Kidney (tissue), 14 donors: ENCODE results near the gene USP35. TPM values are rescaled to one million over a fixed set of nuclear protein-coding genes. Genes with fewer than 3 reads are reported as not detected.

Experiments used
- DNase-seq, 5 donors: peaks; one replicate each; pipeline ENCODE4 v3.0.0-alpha.2; 2013 to 2020
- FAIRE-seq: peaks from 2 replicates; lab custom pipeline; 2012; peaks lifted over from hg19 to GRCh38; lab: Jason Lieb, UNC
- H3K27ac ChIP-seq, 2 donors: one replicate each; pipeline ENCODE4 v1.7.0; 2013; ENCODE audit warnings: low read depth in 2 of 2, low read length in 2 of 2, inconsistent platforms in 1 of 2
- H3K27me3 ChIP-seq: one replicate; pipeline ENCODE4 v1.7.1; 2013; ENCODE audit warnings: low read length, inconsistent platforms; ENCODE audit not compliant: control insufficient read depth, insufficient read depth
- H3K36me3 ChIP-seq, 3 donors: one replicate each; pipeline versions ENCODE4 v1.7.0 to v1.7.1; 2013; ENCODE audit warnings: low read length in 3 of 3, control low read depth in 1 of 3, inconsistent platforms in 1 of 3; ENCODE audit not compliant: insufficient read depth in 3 of 3, control insufficient read depth in 2 of 3
- H3K4me1 ChIP-seq, 3 donors: one replicate each; pipeline versions ENCODE4 v1.7.0 to v1.7.1; 2013; ENCODE audit warnings: low read length in 3 of 3, inconsistent platforms in 1 of 3, low read depth in 1 of 3; ENCODE audit not compliant: control insufficient read depth in 2 of 3, insufficient read depth in 2 of 3
- H3K4me3 ChIP-seq, 3 donors: one replicate each; pipeline versions ENCODE4 v1.7.0 to v1.8.1; 2013; ENCODE audit warnings: low read length in 3 of 3, control low read depth in 1 of 3, inconsistent platforms in 1 of 3
- H3K9ac ChIP-seq, 3 donors: one replicate each; pipeline versions ENCODE4 v1.7.0 to v1.7.1; 2013; ENCODE audit warnings: low read length in 3 of 3, control low read depth in 1 of 3, inconsistent platforms in 1 of 3
- H3K9me3 ChIP-seq, 3 donors: one replicate each; pipeline versions ENCODE4 v1.7.0 to v1.7.1; 2013; ENCODE audit warnings: low read length in 3 of 3, control low read depth in 1 of 3, inconsistent platforms in 1 of 3; ENCODE audit not compliant: control insufficient read depth in 2 of 3, insufficient read depth in 1 of 3
- intact Hi-C: fragments of 100-400 bp; cut with DNase I; formaldehyde crosslinking; loops from one replicate; pipeline ENCODE4 v1.11.1; 2022
- polyA plus RNA-seq: library from polyadenylated mRNA; stranded (reverse); fragments of 350-450 nt; fragmentation: Illumina TruSeq; extraction: RNeasy Lipid Tissue Mini Kit (QIAGEN cat#74804); gene quantifications from one replicate; pipeline ENCODE4 v1.2.3, GENCODE V29; 2014; ENCODE audit warnings: low read depth, low replicate concordance; ENCODE audit not compliant: insufficient read depth
- total RNA-seq: library from RNA; stranded (reverse); fragmentation: NEBNext Ultra II Directional; extraction: Animal tissue kit (Norgen Biotek cat#: 25700); gene quantifications from one replicate; pipeline ENCODE4 v1.2.1, GENCODE V29; 2021
- TF ChIP-seq, protein P1 (sequence below): IDR thresholded peaks from 3 replicates; pipeline ENCODE4 v1.5.1; 2012; ENCODE audit warnings: mild to moderate bottlenecking, moderate library complexity, borderline replicate concordance; ENCODE audit not compliant: insufficient read depth; ENCODE audit errors: extremely low read depth
- donor health status: control.
- donor health status: control.
- donor health status: control.
- donor health status: control.
- donor health status: control.
- donor health status: DM: yes; HTN: yes; CAD: no.
- donor health status: Normal renal cell carcinoma (clear cell type).

The USP35 gene
- total and polyA plus RNA-seq, 2 donors from 2014 or later = 4.0 to 7.7 TPM

DNA sequence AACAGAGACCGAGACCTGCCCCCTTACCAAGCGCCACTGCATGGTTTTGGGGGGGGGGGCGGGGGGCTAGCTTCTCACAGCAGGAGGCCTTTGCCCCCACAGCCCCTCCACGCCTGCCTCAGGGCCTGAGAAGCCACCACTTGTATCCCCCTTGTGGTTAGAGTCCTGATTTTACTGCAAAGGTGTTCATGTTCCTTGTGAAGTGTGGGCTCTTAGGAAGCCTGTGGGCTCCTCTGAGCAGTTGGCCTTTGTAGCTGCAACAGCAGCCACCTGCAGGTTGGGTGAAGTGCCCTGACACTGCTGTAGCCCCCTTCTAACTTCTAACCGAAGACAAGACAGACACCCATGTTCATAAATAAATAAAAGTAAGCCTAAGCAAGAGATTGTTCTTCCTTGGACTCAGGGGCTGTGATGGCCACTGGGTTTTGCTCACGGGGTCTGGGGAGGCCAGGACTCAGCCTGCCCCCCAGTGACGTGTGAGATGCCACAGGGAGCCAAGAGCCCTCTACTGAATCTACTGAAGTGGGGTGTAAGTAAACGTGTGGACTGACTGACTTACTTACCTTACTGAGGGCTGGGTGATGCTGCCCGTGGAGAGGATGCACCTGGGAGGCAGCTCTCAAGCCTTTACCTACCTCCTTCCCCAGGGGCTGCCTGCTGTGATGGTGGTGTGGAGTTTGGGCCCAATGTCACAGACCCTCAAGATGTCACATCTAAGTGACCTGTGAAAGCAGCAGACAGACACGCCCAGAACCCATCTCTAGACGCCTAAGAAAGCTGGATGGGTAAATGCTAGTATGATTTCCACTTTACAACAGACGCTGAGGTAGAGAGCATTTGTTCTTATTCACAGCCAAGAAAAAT is 25.8 kb downstream of the USP35 start:
- DNase-seq (no peak), FAIRE-seq (no peak)
- Histone ChIP-seq H3K27ac (no peak overlapping the region), H3K9ac (no peak overlapping the region), H3K36me3 (peaks cover 0 to 11% (median 9%) of the 10 kb centered on the region in 3 donors), H3K4me1 (no peaks in the 10 kb centered on the region), H3K9me3 (no peaks in the 10 kb centered on the region), H3K27me3 (no peaks in the 10 kb centered on the region), H3K4me3 (no peak overlapping the region)
- intact Hi-C loops = no loop called here
- TF ChIP-seq, protein P1, sequence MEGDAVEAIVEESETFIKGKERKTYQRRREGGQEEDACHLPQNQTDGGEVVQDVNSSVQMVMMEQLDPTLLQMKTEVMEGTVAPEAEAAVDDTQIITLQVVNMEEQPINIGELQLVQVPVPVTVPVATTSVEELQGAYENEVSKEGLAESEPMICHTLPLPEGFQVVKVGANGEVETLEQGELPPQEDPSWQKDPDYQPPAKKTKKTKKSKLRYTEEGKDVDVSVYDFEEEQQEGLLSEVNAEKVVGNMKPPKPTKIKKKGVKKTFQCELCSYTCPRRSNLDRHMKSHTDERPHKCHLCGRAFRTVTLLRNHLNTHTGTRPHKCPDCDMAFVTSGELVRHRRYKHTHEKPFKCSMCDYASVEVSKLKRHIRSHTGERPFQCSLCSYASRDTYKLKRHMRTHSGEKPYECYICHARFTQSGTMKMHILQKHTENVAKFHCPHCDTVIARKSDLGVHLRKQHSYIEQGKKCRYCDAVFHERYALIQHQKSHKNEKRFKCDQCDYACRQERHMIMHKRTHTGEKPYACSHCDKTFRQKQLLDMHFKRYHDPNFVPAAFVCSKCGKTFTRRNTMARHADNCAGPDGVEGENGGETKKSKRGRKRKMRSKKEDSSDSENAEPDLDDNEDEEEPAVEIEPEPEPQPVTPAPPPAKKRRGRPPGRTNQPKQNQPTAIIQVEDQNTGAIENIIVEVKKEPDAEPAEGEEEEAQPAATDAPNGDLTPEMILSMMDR = no peak

- Histone ChIP-seq H3K9ac (no peak overlapping the region), H3K4me1 (no peaks in the 10 kb centered on the region), H3K36me3 (peaks cover 3 to 16% (median 15%) of the 10 kb centered on the region in 3 donors), H3K4me3 (no peak overlapping the region), H3K9me3 (no peaks in the 10 kb centered on the region), H3K27me3 (no peaks in the 10 kb centered on the region), H3K27ac (no peak overlapping the region)
- TF ChIP-seq, protein P1 = no peak
- DNase-seq = no peak
- no peak for FAIRE-seq
- intact Hi-C loops = no loop called here
Measured at GRCh38 chr11:78216021-78216420, 27.3 kb downstream of the USP35 start.

GRCh38 chr11:78216571-78217287 is 28.0 kb downstream of the USP35 start:
- no peaks in the 10 kb centered on the region for H3K4me1 ChIP-seq
- H3K27me3 ChIP-seq = no peaks in the 10 kb centered on the region
- H3K4me3 ChIP-seq = no peak overlapping the region
- no peak for DNase-seq
- no peaks in the 10 kb centered on the region for H3K9me3 ChIP-seq
- TF ChIP-seq, protein P1 = no peak
- H3K27ac ChIP-seq = no peak overlapping the region
- intact Hi-C loops = no loop called here
- FAIRE-seq = no peak
- H3K9ac ChIP-seq = no peak overlapping the region
- peaks cover 3 to 22% (median 16%) of the 10 kb centered on the region in 3 donors for H3K36me3 ChIP-seq
